IPS-15b (cell line): ENCODE results near the gene OTUD7B.

ENCODE experiments used
- H3K27me3 ChIP-seq: one replicate; pipeline ENCODE4 v1.6.1; 2013; ENCODE audit warnings: low read length; ENCODE audit not compliant: control insufficient read depth, insufficient read depth
- H3K36me3 ChIP-seq: one replicate; pipeline ENCODE4 v1.6.1; 2013; ENCODE audit warnings: low read length; ENCODE audit not compliant: control insufficient read depth, insufficient read depth
- H3K4me1 ChIP-seq: one replicate; pipeline ENCODE4 v1.6.1; 2013; ENCODE audit warnings: mild to moderate bottlenecking, low read length; ENCODE audit not compliant: control insufficient read depth, insufficient read depth
- H3K4me3 ChIP-seq: one replicate; pipeline ENCODE4 v1.5.1; 2013; ENCODE audit warnings: low read depth, low read length
- H3K9ac ChIP-seq: one replicate; pipeline ENCODE4 v1.6.1; 2013; ENCODE audit warnings: low read depth, mild to moderate bottlenecking, low read length
- H3K9me3 ChIP-seq: one replicate; pipeline ENCODE4 v1.6.1; 2013; ENCODE audit warnings: mild to moderate bottlenecking, low read length; ENCODE audit not compliant: control insufficient read depth, insufficient read depth

OTUD7B gene

DNA sequence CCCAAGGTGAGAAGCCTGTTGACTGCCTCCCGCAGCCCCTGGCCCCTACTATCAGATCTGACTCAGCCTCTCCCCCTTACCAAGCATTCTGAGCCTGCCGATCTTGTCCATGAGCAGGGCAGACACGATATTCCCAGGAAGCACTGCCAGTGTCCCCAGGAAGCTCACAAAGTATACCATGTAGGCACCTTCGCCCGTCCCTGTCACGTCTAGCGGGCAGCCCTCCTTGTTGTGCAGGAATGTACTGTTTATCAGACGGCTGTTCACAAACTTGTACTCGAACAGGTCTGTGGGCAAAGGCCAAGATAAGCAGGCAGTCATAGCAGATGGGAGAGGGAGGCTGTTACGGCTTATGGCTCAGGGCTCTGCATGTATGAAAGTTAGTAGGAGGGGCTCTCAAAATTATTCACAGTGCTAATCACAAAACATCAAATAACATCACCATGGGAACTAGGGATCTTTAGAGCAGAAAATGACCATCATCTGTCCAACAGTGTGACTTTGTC, 103.9 kb downstream of the OTUD7B start:
- Histone ChIP-seq H3K27me3 (no peaks in the 10 kb centered on the region), H3K36me3 (peaks cover 29% of the 10 kb centered on the region), H3K9ac (no peak overlapping the region), H3K4me3 (no peak overlapping the region), H3K4me1 (no peaks in the 10 kb centered on the region), H3K9me3 (no peaks in the 10 kb centered on the region)

GRCh38 chr1:149903836-149904491, 106.6 kb downstream of the OTUD7B start:
- H3K4me3 ChIP-seq = no peak overlapping the region
- H3K36me3 ChIP-seq = peaks cover 13% of the 10 kb centered on the region
- H3K4me1 ChIP-seq = no peaks in the 10 kb centered on the region
- no peaks in the 10 kb centered on the region for H3K9me3 ChIP-seq
- peaks cover 9% of the 10 kb centered on the region for H3K27me3 ChIP-seq
- H3K9ac ChIP-seq = no peak overlapping the region

DNA sequence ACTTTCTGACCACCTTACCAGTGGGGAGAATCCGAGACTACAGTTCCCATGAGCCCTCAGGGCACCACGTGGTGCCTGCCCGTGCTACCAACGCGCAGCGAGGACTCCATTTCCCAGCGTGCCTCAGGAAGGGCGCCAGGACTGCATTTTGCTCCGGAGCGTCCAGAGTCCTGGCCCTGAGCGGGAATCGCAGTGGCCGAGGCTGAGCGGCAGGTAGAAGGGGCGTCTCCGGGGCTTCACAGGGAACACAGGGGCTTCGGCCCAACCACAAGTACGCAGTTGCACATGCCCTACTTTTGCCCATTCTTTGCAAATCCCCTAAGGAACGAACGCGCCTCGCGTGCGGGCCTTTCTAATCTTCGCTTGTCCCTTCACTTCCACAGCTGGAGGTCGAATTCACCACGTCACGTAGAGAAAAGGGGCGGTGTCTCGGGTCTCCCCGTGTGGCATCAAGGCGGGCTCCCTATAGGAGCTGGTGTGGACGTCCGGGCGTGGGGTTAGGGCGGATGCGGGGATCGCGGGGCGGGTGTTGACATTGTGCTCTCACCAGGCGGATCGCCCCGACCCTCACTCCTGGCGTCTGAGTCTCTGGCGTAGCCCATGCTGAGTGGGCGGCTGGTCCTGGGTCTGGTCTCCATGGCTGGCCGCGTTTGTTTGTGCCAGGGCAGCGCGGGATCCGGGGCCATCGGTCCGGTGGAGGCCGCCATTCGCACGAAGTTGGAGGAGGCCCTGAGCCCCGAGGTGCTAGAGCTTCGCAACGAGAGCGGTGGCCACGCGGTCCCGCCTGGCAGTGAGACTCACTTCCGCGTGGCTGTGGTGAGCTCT, 110.9 kb downstream of the OTUD7B start, which contains the start of gene BOLA1:
BOLA1 (plus strand) TSS at position 109 of the 825 bp plus-strand sequence; CDS start at position 601, 492 bp downstream.
- H3K4me1 ChIP-seq = no peaks in the 10 kb centered on the region
- peaks cover 9% of the 10 kb centered on the region for H3K27me3 ChIP-seq
- H3K4me3 ChIP-seq = peak within 1 kb of the TSS; percentile 90
- H3K9ac ChIP-seq = peak within 1 kb of the TSS; percentile 93
- no peaks in the 10 kb centered on the region for H3K9me3 ChIP-seq
- no peaks in the 10 kb centered on the region for H3K36me3 ChIP-seq

- Histone ChIP-seq H3K9me3 (no peaks in the 10 kb centered on the region), H3K4me3 (no peak overlapping the region), H3K4me1 (no peaks in the 10 kb centered on the region), H3K27me3 (peaks cover 9% of the 10 kb centered on the region), H3K9ac (no peak overlapping the region), H3K36me3 (no peaks in the 10 kb centered on the region)
Measured at GRCh38 chr1:149896575-149896974, 114.0 kb downstream of the OTUD7B start.

GRCh38 chr1:149888999-149889289, 121.6 kb downstream of the OTUD7B start:
- Histone ChIP-seq H3K4me3 (peak overlapping the region; percentile 54), H3K9ac (peak overlapping the region; percentile 95)

DNA sequence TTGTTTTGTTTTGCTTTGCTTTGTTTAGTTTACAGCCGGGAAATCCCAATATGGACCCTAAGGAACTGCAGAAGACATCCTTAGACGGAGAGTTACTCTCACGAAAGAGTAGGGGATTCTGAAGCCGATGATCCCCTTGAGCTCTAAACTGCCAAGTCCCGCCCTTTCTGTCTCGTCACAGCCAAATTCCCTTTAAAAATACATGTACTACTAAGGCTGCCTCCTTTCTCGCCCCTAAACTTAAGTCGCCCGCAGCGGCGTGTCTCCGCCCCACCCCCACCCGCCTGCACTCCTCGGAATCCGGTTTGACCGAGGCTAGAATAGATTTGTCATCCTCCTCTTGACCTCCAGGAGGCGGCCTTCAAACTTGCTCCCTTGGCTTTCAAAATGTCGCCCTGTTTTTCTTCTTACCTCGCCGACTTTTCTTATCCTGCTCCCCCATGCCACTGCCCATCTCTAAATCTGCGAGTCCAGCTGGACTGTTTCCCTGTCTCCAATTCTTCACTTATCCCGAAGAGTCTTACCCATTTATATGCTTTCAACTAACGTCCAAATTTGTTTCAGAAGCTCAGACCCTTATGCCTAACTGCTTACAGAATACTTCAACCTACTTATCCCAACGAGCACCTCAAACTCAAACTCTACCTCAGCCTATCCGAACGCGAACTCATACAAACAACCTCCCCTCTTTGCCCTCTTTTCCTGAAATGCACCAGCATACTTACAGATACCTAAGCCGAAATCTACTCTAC, 122.1 kb downstream of the OTUD7B start:
- no peaks in the 10 kb centered on the region for H3K9me3 ChIP-seq
- no peaks in the 10 kb centered on the region for H3K27me3 ChIP-seq
- peaks cover 8% of the 10 kb centered on the region for H3K4me1 ChIP-seq
- peak overlapping the region; percentile 54 for H3K4me3 ChIP-seq
- peak overlapping the region; percentile 95 for H3K9ac ChIP-seq
- no peaks in the 10 kb centered on the region for H3K36me3 ChIP-seq

More at GRCh38 chr1:149888999-149889289, 121.6 kb downstream of the OTUD7B start:
- no peaks in the 10 kb centered on the region for H3K36me3 ChIP-seq
- no peaks in the 10 kb centered on the region for H3K9me3 ChIP-seq
- no peaks in the 10 kb centered on the region for H3K27me3 ChIP-seq
- H3K4me1 ChIP-seq = peaks cover 8% of the 10 kb centered on the region
